Thyroid gland (tissue), 4 donors: Measurements from ENCODE around the gene SLC6A19. TPM values are rescaled to one million over a fixed set of nuclear protein-coding genes. Genes with fewer than 3 reads are reported as not detected.
A peak's percentile ranks its signal among the peaks of the same experiment; 100 is the strongest.

Experiments
- DNase-seq, 2 donors: peaks; one replicate each; pipeline ENCODE4 v3.0.0-alpha.2; 2019
- H3K27ac ChIP-seq, 3 donors: fragments of 200-600 bp; sonication (generic); 1 replicate in 2 of 3; 2 replicates in 1 of 3; pipeline ENCODE4 v1.5.1; 2016 to 2019; ENCODE audit warnings: mild to moderate bottlenecking in 1 of 3, moderate library complexity in 1 of 3
- H3K27me3 ChIP-seq: fragments of 200-600 bp; sonication (generic); one replicate; pipeline ENCODE4 v1.5.1; 2019
- H3K36me3 ChIP-seq, 2 donors: fragments of 200-600 bp; sonication (generic); one replicate each; pipeline ENCODE4 v1.5.1; 2016 to 2019
- H3K4me1 ChIP-seq, 2 donors: fragments of 200-600 bp; sonication (generic); one replicate each; pipeline ENCODE4 v1.5.1; 2017 to 2019
- H3K4me3 ChIP-seq, 3 donors: fragments of 200-600 bp; sonication (generic); replicated peaks in 1 of 3; 1 replicate in 2 of 3; 2 replicates in 1 of 3; pipeline ENCODE4 v1.5.1; 2016; ENCODE audit warnings: mild to moderate bottlenecking in 1 of 3
- H3K9me3 ChIP-seq: fragments of 200-600 bp; sonication (generic); one replicate; pipeline ENCODE4 v1.5.1; 2017
- POLR2A ChIP-seq, 2 donors: fragments of 450-650 bp; IDR thresholded peaks; one replicate each; pipeline ENCODE4 v1.6.1; 2017; ENCODE audit warnings: antibody characterized with exemption in 2 of 2, mild to moderate bottlenecking in 2 of 2, moderate library complexity in 1 of 2
- WGBS, 2 donors: methylation state at CpG; one replicate each; pipeline ENCODE4 v1.1.5; 2017; 5-methylcytosine and 5-hydroxymethylcytosine counted together
- intact Hi-C: fragments of 100-400 bp; cut with DNase I; formaldehyde crosslinking; loops from one replicate; pipeline ENCODE4 v1.15.1; 2023
- total RNA-seq, 4 donors: library from RNA; depleted of rRNA; stranded (reverse); fragments of >200 nt; gene quantifications; one replicate each; pipeline ENCODE4 v1.2.3, GENCODE V29; 2016
- TF ChIP-seq, protein P1 (sequence below), 6 experiments: fragments of 200-600 bp in 3 of 6; fragments of 450-650 bp in 3 of 6; sonication (generic) in 3 of 6; IDR thresholded peaks; one replicate each; pipeline ENCODE4 v1.5.1; 2016 to 2019; ENCODE audit warnings: antibody characterized with exemption in 6 of 6, mild to moderate bottlenecking in 2 of 6, inconsistent platforms in 1 of 6, moderate library complexity in 1 of 6

The SLC6A19 gene
- total RNA-seq, 4 donors from 2014 or later: not detected

DNA sequence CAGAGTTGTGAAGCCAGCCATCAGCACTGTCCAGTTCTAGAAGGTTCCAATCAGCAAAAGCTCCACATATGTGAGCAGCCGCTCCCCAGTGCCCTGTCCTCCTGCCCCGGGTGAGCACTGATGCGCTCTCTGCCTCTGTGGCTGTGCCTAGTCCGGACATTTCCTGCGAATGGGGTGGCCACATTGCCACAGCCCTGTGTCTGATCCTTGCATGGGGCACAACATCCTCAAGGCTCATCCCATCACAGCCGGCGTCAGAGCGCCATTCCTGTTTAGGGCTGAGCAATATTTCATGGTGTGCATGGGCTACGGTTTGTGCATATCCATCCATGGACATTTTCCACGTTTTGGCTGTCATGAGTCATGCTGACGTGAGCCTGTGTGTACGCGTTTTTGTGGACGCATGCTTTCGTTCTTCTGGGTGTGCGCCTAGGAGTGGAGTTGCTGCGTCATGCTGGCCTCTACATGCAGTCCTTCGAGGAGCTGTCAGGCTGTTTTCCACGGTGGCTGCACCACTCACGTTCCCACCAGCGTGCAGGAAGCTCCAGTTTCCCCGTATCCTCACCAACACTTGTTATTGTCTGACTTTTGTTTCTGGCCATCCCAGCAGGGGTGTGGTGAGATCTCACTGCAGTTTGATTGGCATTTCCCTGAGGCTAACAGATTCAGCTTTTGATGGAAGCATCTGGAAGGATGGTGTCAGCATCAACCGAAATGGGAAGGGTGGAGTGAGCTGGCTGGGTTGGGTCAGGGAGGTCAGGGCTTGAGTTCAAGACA is 14.1 kb downstream of the SLC6A19 start:
- TF ChIP-seq, protein P1, sequence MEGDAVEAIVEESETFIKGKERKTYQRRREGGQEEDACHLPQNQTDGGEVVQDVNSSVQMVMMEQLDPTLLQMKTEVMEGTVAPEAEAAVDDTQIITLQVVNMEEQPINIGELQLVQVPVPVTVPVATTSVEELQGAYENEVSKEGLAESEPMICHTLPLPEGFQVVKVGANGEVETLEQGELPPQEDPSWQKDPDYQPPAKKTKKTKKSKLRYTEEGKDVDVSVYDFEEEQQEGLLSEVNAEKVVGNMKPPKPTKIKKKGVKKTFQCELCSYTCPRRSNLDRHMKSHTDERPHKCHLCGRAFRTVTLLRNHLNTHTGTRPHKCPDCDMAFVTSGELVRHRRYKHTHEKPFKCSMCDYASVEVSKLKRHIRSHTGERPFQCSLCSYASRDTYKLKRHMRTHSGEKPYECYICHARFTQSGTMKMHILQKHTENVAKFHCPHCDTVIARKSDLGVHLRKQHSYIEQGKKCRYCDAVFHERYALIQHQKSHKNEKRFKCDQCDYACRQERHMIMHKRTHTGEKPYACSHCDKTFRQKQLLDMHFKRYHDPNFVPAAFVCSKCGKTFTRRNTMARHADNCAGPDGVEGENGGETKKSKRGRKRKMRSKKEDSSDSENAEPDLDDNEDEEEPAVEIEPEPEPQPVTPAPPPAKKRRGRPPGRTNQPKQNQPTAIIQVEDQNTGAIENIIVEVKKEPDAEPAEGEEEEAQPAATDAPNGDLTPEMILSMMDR (IDR thresholded peaks at IDR 0.05): no peak
- no peak for TF ChIP-seq POLR2A (IDR thresholded peaks at IDR 0.05)

DNA sequence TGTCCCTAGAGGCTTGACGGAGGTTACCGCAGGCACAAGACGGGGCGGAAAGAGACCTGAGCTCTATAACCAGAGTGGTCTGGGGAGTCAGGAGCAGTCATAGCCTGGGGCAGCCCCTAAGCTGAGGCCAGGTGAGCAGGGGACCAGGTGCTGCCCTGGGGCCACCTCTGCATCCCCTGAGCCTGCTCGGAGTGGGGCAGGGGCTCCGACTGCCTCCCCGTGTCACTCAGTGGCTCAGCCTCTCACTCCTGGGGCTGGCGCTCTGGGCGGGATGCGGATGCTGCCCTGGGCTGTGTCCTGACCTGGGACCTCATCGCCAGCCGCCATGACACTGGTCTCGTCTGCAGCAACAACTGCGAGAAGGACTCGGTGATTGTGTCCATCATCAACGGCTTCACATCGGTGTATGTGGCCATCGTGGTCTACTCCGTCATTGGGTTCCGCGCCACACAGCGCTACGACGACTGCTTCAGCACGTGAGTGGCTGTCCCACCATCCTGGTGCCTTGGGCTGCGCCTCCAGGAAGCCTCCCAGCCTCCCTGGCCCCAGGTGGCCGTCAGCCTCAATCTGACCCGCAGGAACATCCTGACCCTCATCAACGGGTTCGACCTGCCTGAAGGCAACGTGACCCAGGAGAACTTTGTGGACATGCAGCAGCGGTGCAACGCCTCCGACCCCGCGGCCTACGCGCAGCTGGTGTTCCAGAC is 15.0 kb downstream of the SLC6A19 start:
- no peaks in the 10 kb centered on the region for H3K27me3 ChIP-seq
- H3K4me3 ChIP-seq: no peak overlapping the region
- H3K36me3 ChIP-seq: no peaks in the 10 kb centered on the region
- 95 to 98% methylated on average over 27 to 28 of the region's 38 CpGs for WGBS, 2 donors
- no peaks in the 10 kb centered on the region for H3K9me3 ChIP-seq
- no peak for TF ChIP-seq POLR2A (IDR thresholded peaks at IDR 0.05)
- TF ChIP-seq, protein P1 (IDR thresholded peaks at IDR 0.05): no peak
- H3K27ac ChIP-seq: no peak overlapping the region
- intact Hi-C loops: loop anchor here (10.0 kb wide), 1 partner anchor 438 kb away; no protein-coding TSS in a partner anchor
- DNase-seq: no peak
- no peaks in the 10 kb centered on the region for H3K4me1 ChIP-seq

More for the DNA sequence above, 14.1 kb downstream of the SLC6A19 start:
- H3K4me1 ChIP-seq: no peaks in the 10 kb centered on the region
- no peak overlapping the region for H3K4me3 ChIP-seq
- H3K27ac ChIP-seq: no peak overlapping the region
- H3K9me3 ChIP-seq: no peaks in the 10 kb centered on the region
- no peaks in the 10 kb centered on the region for H3K36me3 ChIP-seq
- no peaks in the 10 kb centered on the region for H3K27me3 ChIP-seq
- DNase-seq: no peak
- intact Hi-C loops: loop anchor here (10.0 kb wide), 1 partner anchor 439 kb away; no protein-coding TSS in a partner anchor
- 93 to 94% methylated on average over 21 to 23 of the region's 23 CpGs for WGBS, 2 donors

GRCh38 chr5:1216918-1217295 is 15.5 kb downstream of the SLC6A19 start:
- TF ChIP-seq POLR2A (IDR thresholded peaks at IDR 0.05): no peak
- TF ChIP-seq, protein P1 (IDR thresholded peaks at IDR 0.05): no peak
- Histone ChIP-seq H3K36me3 (no peaks in the 10 kb centered on the region), H3K9me3 (no peaks in the 10 kb centered on the region), H3K4me1 (no peaks in the 10 kb centered on the region), H3K27me3 (no peaks in the 10 kb centered on the region), H3K4me3 (no peak overlapping the region), H3K27ac (no peak overlapping the region)
- 84 to 92% methylated on average over 8 to 15 of the region's 18 CpGs for WGBS, 2 donors
- intact Hi-C loops: loop anchor here (10.0 kb wide), 1 partner anchor 438 kb away; no protein-coding TSS in a partner anchor
- DNase-seq: no peak

DNA sequence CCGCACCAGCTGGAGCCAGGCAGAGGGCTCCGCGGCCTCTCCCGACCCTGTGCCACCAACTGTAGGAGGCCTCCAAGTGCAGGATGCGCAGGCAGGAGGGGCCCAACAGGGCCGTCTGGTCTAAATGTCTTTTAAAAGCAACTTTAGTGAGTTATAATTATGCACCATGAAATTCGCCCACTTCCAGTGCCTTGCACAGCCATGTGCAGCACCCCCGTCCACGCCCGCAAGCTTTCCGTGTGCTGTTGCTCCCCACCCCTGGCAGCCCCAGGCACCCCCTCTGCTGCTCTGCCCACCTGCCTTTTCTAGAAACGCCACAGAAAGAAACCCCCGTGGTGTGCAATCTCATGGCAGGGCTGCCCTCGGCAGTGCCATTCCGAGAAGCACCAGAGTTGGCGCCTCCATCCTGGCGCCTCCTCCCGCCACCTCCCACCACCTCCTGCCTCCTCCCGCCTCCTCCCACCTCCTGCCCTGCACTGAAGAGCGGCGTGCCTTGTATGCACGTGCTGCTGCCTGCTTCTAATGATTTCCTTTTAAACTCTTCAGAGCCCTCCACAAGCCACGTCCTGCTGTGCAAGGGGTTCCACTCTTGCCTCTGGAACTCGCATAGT is 16.3 kb downstream of the SLC6A19 start:
- H3K4me1 ChIP-seq: no peaks in the 10 kb centered on the region
- H3K9me3 ChIP-seq: no peaks in the 10 kb centered on the region
- WGBS, 2 donors: 42 to 46% methylated on average over 24 of the region's 24 CpGs
- no peak for TF ChIP-seq POLR2A (IDR thresholded peaks at IDR 0.05)
- TF ChIP-seq, protein P1 (IDR thresholded peaks at IDR 0.05): no peak
- no peak overlapping the region for H3K4me3 ChIP-seq
- H3K36me3 ChIP-seq: no peaks in the 10 kb centered on the region
- H3K27ac ChIP-seq: no peak overlapping the region
- no peaks in the 10 kb centered on the region for H3K27me3 ChIP-seq
- DNase-seq: peak in 1 of 2 donors; percentile 12
- intact Hi-C loops: loop anchor here (10.0 kb wide), 1 partner anchor 437 kb away; no protein-coding TSS in a partner anchor
